GM12878 (cell line): Measurements from ENCODE around the gene MEMO1. TPM values are rescaled to one million over a fixed set of nuclear protein-coding genes. Genes with fewer than 3 reads are reported as not detected.

Experiments
- EP300 ChIP-seq, 2 experiments: fragments of 150-350 bp in 1 of 2; IDR thresholded peaks; 2 replicates each; pipeline ENCODE4 v1.6.1; 2011 to 2012; ENCODE audit warnings: low read depth in 2 of 2, low read length in 2 of 2, borderline replicate concordance in 1 of 2, improper control_type of control experiment in 1 of 2, inconsistent platforms in 1 of 2; ENCODE audit not compliant: control insufficient read depth in 1 of 2
- HDAC6 ChIP-seq: fragments of 200-600 bp; sonication (generic); IDR thresholded peaks from one replicate; pipeline ENCODE4 v1.8.0; 2017; ENCODE audit warnings: antibody characterized with exemption; ENCODE audit not compliant: unreplicated experiment
- IRF4 ChIP-seq: IDR thresholded peaks from 2 replicates; pipeline ENCODE4 v1.6.1; 2011; ENCODE audit warnings: low read depth, low read length
- KAT2A ChIP-seq: conservative IDR thresholded peaks from 2 replicates; pipeline ENCODE4 v1.6.1; 2011; ENCODE audit warnings: low read depth, low read length; ENCODE audit not compliant: control insufficient read depth
- KDM1A ChIP-seq: fragments of 200-600 bp; sonication (generic); IDR thresholded peaks from 2 replicates; pipeline ENCODE4 v1.6.1; 2016; ENCODE audit warnings: borderline replicate concordance
- NFXL1 ChIP-seq: fragments of 450-650 bp; IDR thresholded peaks from 2 replicates; pipeline ENCODE4 v1.6.1; 2017; ENCODE audit warnings: antibody characterized with exemption, mild to moderate bottlenecking, borderline replicate concordance
- NRF1 ChIP-seq: conservative IDR thresholded peaks from 2 replicates; pipeline ENCODE4 v1.6.1; 2011; ENCODE audit warnings: mild to moderate bottlenecking, low read depth, low read length, improper control_type of control experiment
- SMC3 ChIP-seq: IDR thresholded peaks from 2 replicates; pipeline ENCODE4 v1.6.1; 2011; ENCODE audit warnings: low read length, improper control_type of control experiment, borderline replicate concordance
- TARDBP ChIP-seq: IDR thresholded peaks from 2 replicates; pipeline ENCODE4 v1.6.1; 2016; ENCODE audit warnings: borderline replicate concordance
- TCF7 ChIP-seq: IDR thresholded peaks from 2 replicates; pipeline ENCODE4 v1.6.1; 2014; ENCODE audit warnings: antibody characterized with exemption, borderline replicate concordance
- polyA plus RNA-seq, 11 experiments: library from polyadenylated mRNA; depleted of rRNA in 4 of 11; unstranded in 6 of 11; stranded (reverse) in 5 of 11; fragments of >200 nt; fragmentation: Nextera tagmentation in 4 of 11; fragmentation: Illumina TruSeq in 1 of 11; extraction: Ambion mirVana in 4 of 11; extraction: Trizol in 1 of 11; gene quantifications; 1 replicate in 1 of 11; 2 replicates in 10 of 11; pipeline versions ENCODE4 v1.2.1 to v1.2.3, GENCODE V29; 2011 to 2016; ENCODE audit warnings: inconsistent platforms in 2 of 11, missing spikeins in 2 of 11, low read depth in 1 of 11
- total RNA-seq, 4 experiments: library from RNA; depleted of rRNA in 3 of 4; stranded (reverse); fragments of >200 nt in 3 of 4; fragmentation: Illumina TruSeq in 1 of 4; extraction: Trizol in 1 of 4; gene quantifications; 2 replicates each; pipeline versions ENCODE4 v1.2.1 to v1.2.3, GENCODE V29; 2013 to 2021
- TF ChIP-seq, protein P1 (sequence below): fragments of 450-650 bp; IDR thresholded peaks from 2 replicates; pipeline ENCODE4 v1.6.1; 2017; ENCODE audit warnings: mild to moderate bottlenecking, moderate library complexity
- TF ChIP-seq, protein P2 (sequence below): fragments of 150-350 bp; IDR thresholded peaks from 2 replicates; pipeline ENCODE4 v1.6.1; 2016; ENCODE audit warnings: low read depth, low read length
- TF ChIP-seq, protein P3 (sequence below): fragments of 450-650 bp; IDR thresholded peaks from 2 replicates; pipeline ENCODE4 v1.6.1; 2017; ENCODE audit warnings: borderline replicate concordance

MEMO1 gene
- total and polyA plus RNA-seq, 10 of the 15 experiments (the other 5 are each of a cell fraction or from before 2014, with no cell fraction given): 39.8 to 99.1 (median 72.2) TPM

DNA sequence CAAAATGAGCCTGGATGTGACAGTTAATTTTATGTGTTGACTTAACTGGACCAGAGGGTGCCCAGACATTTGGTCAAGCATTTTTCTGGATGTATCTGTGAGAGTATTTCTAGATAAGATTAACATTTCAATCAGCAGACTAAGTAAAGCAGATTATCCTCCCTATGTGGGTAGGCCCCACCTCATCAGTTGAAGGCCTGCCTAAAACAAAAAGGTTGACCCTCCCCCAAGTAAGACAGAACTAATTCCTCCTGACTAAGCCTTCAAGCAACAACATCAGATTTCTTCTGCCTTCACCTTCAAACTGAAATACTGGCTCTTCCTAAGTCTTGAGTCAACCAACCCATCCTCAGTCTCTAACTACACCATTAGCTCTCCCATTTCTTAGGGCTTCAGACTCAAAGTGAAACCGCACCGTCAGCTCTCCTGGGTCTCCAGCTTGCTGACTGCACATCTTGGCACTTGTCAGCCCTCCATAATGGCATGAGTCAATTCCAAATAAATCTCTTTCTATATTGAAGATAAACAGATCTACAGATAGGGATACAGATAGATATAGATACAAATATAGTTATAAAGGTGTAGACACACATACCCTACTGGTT is 47.9 kb downstream of the MEMO1 start (continued):
- TF ChIP-seq, protein P1, sequence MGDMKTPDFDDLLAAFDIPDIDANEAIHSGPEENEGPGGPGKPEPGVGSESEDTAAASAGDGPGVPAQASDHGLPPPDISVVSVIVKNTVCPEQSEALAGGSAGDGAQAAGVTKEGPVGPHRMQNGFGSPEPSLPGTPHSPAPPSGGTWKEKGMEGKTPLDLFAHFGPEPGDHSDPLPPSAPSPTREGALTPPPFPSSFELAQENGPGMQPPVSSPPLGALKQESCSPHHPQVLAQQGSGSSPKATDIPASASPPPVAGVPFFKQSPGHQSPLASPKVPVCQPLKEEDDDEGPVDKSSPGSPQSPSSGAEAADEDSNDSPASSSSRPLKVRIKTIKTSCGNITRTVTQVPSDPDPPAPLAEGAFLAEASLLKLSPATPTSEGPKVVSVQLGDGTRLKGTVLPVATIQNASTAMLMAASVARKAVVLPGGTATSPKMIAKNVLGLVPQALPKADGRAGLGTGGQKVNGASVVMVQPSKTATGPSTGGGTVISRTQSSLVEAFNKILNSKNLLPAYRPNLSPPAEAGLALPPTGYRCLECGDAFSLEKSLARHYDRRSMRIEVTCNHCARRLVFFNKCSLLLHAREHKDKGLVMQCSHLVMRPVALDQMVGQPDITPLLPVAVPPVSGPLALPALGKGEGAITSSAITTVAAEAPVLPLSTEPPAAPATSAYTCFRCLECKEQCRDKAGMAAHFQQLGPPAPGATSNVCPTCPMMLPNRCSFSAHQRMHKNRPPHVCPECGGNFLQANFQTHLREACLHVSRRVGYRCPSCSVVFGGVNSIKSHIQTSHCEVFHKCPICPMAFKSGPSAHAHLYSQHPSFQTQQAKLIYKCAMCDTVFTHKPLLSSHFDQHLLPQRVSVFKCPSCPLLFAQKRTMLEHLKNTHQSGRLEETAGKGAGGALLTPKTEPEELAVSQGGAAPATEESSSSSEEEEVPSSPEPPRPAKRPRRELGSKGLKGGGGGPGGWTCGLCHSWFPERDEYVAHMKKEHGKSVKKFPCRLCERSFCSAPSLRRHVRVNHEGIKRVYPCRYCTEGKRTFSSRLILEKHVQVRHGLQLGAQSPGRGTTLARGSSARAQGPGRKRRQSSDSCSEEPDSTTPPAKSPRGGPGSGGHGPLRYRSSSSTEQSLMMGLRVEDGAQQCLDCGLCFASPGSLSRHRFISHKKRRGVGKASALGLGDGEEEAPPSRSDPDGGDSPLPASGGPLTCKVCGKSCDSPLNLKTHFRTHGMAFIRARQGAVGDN: no peak
- no peak for TF ChIP-seq KDM1A
- no peak for TF ChIP-seq EP300 (IDR thresholded peaks at IDR 0.05; ENCODE audit: borderline replicate concordance in 1 of 2, control insufficient read depth in 1 of 2, low read depth in 2 of 2, low read length in 2 of 2)
- no peak for TF ChIP-seq NRF1
- TF ChIP-seq HDAC6: no peak
- 0 out of 2 replicates have a peak, but pooled peaks have one; percentile 10 for TF ChIP-seq IRF4
- TF ChIP-seq, protein P2, sequence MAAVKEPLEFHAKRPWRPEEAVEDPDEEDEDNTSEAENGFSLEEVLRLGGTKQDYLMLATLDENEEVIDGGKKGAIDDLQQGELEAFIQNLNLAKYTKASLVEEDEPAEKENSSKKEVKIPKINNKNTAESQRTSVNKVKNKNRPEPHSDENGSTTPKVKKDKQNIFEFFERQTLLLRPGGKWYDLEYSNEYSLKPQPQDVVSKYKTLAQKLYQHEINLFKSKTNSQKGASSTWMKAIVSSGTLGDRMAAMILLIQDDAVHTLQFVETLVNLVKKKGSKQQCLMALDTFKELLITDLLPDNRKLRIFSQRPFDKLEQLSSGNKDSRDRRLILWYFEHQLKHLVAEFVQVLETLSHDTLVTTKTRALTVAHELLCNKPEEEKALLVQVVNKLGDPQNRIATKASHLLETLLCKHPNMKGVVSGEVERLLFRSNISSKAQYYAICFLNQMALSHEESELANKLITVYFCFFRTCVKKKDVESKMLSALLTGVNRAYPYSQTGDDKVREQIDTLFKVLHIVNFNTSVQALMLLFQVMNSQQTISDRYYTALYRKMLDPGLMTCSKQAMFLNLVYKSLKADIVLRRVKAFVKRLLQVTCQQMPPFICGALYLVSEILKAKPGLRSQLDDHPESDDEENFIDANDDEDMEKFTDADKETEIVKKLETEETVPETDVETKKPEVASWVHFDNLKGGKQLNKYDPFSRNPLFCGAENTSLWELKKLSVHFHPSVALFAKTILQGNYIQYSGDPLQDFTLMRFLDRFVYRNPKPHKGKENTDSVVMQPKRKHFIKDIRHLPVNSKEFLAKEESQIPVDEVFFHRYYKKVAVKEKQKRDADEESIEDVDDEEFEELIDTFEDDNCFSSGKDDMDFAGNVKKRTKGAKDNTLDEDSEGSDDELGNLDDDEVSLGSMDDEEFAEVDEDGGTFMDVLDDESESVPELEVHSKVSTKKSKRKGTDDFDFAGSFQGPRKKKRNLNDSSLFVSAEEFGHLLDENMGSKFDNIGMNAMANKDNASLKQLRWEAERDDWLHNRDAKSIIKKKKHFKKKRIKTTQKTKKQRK: no peak
- TF ChIP-seq, protein P3, sequence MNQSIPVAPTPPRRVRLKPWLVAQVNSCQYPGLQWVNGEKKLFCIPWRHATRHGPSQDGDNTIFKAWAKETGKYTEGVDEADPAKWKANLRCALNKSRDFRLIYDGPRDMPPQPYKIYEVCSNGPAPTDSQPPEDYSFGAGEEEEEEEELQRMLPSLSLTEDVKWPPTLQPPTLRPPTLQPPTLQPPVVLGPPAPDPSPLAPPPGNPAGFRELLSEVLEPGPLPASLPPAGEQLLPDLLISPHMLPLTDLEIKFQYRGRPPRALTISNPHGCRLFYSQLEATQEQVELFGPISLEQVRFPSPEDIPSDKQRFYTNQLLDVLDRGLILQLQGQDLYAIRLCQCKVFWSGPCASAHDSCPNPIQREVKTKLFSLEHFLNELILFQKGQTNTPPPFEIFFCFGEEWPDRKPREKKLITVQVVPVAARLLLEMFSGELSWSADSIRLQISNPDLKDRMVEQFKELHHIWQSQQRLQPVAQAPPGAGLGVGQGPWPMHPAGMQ: no peak
- TF ChIP-seq TCF7: no peak
- TF ChIP-seq SMC3: no peak
- TF ChIP-seq KAT2A: no peak
- TF ChIP-seq TARDBP: no peak
- TF ChIP-seq NFXL1: no peak
